GM19455 (cell line): ENCODE data around the gene SOCS1.
"Not testable (repeated sequence)": the region's sequence is repeated elsewhere in the genome, so short reads cannot be mapped to it uniquely, and the experiment has no call there.

ENCODE experiments used
- ATAC-seq: cut with Tn5 transposase; IDR thresholded peaks from one replicate; pipeline ENCODE4 v1.9.1; 2021; ENCODE audit not compliant: unreplicated experiment

The SOCS1 gene

DNA sequence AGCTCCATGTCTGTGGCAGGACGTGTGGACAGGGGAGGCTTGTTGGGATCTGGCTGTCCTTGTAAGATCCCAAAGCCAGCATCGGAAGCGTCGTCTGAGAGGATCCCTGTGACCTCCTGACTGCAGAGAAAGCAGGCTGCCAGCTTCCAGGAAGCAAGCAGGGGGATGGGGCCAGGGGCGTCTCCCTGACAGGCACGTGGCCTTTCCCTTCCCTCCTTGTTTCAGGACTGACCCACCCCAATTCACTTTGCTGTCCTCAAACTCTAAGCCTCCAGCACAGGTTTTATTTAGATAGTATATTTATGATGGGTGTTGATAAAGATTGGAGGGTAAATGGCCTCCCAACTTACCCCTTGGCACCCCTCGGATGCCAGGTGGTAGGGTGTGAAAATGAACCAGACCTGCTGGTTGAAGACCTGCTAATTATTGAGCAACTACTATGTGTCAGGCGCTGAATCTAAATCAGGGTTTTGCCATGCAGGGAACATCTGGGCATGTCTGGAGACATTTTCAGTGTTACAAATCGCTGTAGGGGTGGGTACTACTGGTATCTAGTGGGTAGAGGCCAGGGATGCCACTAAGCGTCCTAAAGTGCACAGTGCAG lies 24.5 kb downstream of the SOCS1 start:
- no peak for ATAC-seq

GRCh38 chr16:11229906-11230305 lies 26.1 kb downstream of the SOCS1 start:
- no peak for ATAC-seq

DNA sequence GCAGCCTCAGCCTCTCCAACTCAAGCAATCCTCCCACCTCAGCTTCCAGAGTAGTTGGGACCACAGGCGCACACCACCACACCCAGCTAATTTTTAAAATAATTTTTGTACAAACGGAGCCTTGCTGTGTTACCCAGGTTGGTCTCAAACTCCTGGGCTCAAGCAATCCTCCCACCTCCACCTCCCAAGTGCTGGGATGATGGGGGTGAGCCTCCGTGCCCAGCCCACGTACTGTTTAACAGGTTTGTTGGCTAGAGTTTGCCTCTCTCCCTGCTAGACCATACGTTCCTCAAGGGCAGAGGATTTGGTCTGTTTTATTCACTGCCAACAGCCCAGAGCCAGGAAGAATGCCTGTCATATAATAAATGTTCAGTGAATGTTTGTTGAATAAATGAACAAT lies 26.6 kb downstream of the SOCS1 start:
- ATAC-seq: no peak

- peak; percentile 13 for ATAC-seq
Observed at GRCh38 chr16:11225677-11226549, 30.1 kb downstream of the SOCS1 start.

- ATAC-seq: peak; percentile 73
Observed at GRCh38 chr16:11224894-11225676, 30.9 kb downstream of the SOCS1 start.

GRCh38 chr16:11224096-11224893 lies 31.7 kb downstream of the SOCS1 start:
- ATAC-seq: peak; percentile 52

- ATAC-seq: not testable (repeated sequence)
Observed at GRCh38 chr16:11220507-11220906, 35.5 kb downstream of the SOCS1 start.

DNA sequence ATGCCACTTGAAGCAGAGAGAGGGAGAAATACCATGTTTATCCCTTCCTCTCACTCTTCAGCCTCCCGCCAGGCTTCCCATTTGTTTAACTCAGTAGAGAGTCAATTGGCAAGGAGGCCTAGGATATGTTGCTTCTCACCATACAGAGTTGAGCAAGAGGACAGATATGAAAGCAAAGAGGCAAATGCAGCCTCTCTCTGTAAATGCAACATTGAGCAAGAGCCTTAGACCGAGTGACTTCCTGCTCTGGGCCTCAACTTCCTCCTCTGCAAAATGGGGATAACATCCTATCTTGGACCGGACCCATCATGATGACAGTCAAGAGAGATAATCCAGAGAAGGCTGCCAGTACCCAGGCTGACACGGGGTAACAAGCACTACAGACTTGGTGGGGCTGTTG lies 36.8 kb downstream of the SOCS1 start:
- no peak for ATAC-seq

DNA sequence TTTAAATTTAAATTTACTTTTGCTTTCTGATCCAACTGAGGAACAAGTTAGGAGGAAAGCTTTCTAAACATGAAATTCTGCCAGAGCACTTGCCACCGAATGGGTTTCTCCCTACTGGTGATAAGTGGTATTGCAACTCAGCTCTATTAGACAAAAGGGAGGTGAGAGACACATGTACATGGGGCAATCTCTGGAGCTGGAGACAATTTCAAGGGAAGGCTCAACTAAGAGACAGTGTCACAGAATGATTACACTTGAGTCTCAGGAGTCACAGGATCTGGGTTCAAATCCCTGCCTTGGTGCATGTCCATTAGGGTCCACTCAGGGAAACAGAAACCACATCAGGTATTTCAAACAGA lies 37.4 kb downstream of the SOCS1 start:
- ATAC-seq: no peak

GRCh38 chr16:11217651-11218603 lies 38.1 kb downstream of the SOCS1 start:
- ATAC-seq: no peak

DNA sequence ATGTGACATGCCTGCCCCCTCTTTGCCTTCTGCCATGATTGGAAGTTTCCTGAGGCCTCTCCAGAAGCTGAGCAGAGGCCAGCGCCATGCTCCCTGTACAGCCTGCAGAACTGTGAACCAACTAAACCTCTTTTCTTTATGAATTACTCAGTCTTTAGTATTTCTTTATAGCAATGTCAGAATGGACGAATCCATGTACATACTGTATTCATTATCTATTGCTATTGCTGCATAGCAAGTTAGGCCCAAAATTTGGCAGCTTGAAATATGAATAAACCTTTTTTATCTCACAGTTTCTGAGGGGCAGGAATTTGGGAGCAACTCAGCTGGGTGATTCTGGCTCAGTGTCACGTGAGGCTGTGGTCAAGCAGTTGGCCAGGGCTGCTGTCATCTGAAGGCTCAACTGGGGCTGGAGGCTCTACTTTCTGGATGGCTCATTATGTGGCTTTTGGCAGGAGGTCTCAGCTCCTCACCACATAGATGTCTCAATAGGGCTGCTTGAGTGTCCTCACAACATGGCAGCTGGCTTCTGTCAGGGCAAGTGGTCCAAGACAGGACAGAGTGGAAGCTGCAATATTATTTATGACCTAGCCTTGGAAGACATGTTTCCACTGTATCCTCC lies 40.0 kb downstream of the SOCS1 start:
- ATAC-seq: no peak

DNA sequence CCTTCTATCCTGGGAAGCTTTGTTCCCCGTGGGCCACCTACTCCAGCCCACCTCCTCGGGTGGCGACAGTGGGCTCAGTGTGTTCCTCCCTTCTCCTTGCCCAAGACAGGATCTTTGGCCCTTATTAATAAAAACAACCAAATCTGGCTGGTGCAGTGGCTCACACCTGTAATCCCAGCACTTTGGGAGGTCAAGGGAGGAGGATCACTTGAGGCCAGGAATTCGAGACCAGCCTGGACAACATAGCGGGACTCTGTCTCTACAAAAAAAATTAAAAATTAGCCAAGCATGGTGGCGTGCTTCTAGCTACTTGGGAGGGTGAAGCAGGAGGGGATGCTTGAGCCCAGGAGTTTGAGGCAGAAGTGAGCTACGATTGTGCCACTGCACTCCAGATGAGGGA lies 42.2 kb downstream of the SOCS1 start:
- ATAC-seq: no peak

GRCh38 chr16:11213373-11213772 lies 42.6 kb downstream of the SOCS1 start:
- ATAC-seq: no peak

DNA sequence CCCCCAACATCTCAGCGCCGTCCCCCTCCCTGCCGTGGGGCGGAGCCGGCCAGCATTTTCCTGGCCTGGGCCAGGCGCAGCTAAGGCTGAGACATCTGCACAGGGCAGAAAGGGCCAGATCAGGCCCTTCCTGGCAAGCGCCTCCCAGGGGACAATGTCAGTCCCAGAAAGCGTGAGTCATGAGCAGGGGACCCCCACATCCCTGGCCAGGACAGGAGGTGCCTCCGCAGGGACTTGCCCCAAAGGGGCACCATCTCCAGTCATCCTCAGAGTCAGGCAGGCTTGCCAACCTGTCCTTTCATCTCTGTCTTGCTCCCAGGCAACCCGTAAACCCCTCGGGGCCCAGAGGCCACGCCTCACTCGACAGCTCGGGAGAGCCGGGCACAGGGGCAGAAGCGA lies 43.2 kb downstream of the SOCS1 start:
- ATAC-seq: no peak

DNA sequence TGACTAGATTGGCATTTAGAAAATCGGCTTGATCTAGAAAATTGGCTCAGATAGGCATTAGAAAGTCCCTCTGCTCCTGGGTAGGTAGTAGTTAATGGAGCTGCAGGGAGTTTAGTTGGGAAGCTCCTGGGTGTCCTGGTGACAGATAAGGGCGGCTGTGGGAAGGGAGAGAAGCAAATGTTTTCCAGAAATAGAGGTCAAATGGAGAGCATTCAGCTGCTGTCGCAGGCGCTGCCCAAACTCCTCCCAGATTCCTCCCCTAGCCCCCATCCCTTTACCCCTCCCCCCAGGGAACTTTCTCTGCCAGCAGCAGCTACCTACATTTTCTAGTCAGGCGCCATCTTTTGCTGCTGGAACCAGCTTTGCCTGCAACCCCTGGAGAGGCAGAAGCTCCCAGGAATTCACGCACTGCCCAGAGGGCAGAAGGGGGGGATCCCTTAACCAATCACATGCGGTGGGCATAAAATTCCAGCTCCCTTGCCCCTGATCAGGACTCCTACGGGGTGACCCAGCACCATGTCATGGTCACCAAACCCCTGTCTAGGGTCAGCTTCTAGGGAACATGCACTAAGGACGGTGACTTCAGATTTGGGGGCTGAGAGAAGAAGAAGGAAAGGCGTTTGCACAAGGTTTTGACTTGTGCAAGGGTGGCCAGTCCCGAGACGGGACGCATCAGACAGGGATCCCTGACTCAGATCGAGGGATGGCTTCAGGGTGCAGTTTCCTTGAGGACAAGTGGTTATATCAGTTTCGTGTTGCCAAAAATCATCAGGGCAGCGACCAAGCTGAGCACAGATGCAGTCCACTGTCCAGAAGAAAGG lies 43.8 kb downstream of the SOCS1 start:
- no peak for ATAC-seq

GRCh38 chr16:11211061-11211976 lies 44.7 kb downstream of the SOCS1 start:
- no peak for ATAC-seq

- ATAC-seq: no peak
Observed at GRCh38 chr16:11210260-11210659, 45.7 kb downstream of the SOCS1 start.
